Tibial nerve (tissue), 4 donors: ENCODE data around the gene MOB2. TPM values are rescaled to one million over a fixed set of nuclear protein-coding genes. Genes with fewer than 3 reads are reported as not detected.

Experiments used
- DNase-seq, 2 donors: peaks; one replicate each; pipeline ENCODE4 v3.0.0-alpha.2; 2019; ENCODE audit warnings: low spot score in 2 of 2
- H3K27ac ChIP-seq, 4 donors: fragments of 200-600 bp; sonication (generic) in 3 of 4; one replicate each; pipeline ENCODE4 v1.5.1; 2017 to 2019; ENCODE audit warnings: mild to moderate bottlenecking in 1 of 4
- H3K27me3 ChIP-seq, 2 donors: fragments of 200-600 bp; sonication (generic) in 1 of 2; one replicate each; pipeline versions ENCODE4 v1.5.1 to v1.6.0; 2017 to 2019
- H3K36me3 ChIP-seq, 3 donors: fragments of 200-600 bp; sonication (generic); one replicate each; pipeline ENCODE4 v1.5.1; 2018 to 2019
- H3K4me1 ChIP-seq, 4 donors: fragments of 200-600 bp; sonication (generic) in 3 of 4; one replicate each; pipeline ENCODE4 v1.5.1; 2017 to 2019
- H3K4me3 ChIP-seq, 4 donors: fragments of 200-600 bp; sonication (generic) in 3 of 4; one replicate each; pipeline ENCODE4 v1.5.1; 2017 to 2019; ENCODE audit warnings: mild to moderate bottlenecking in 1 of 4, moderate library complexity in 1 of 4
- H3K9me3 ChIP-seq, 4 donors: fragments of 200-600 bp; sonication (generic) in 3 of 4; one replicate each; pipeline ENCODE4 v1.5.1; 2017 to 2019
- CTCF ChIP-seq, 5 experiments: fragments of 200-600 bp in 3 of 5; fragments of 450-650 bp in 2 of 5; sonication (generic) in 3 of 5; IDR thresholded peaks; one replicate each; pipeline ENCODE4 v1.5.1; 2016 to 2019; ENCODE audit warnings: antibody characterized with exemption in 5 of 5, mild to moderate bottlenecking in 3 of 5, moderate library complexity in 2 of 5
- EP300 ChIP-seq, 2 donors: sonication (generic); formaldehyde crosslinking; IDR thresholded peaks; one replicate each; pipeline ENCODE4 v1.6.1; 2017; ENCODE audit warnings: antibody characterized with exemption in 2 of 2, mild to moderate bottlenecking in 1 of 2
- POLR2A ChIP-seq, 2 donors: fragments of 450-650 bp; IDR thresholded peaks; one replicate each; pipeline ENCODE4 v1.6.1; 2017; ENCODE audit warnings: antibody characterized with exemption in 2 of 2, mild to moderate bottlenecking in 2 of 2, moderate library complexity in 2 of 2
- WGBS, 2 donors: methylation state at CpG; one replicate each; pipeline ENCODE4 v1.1.5; 2018; 5-methylcytosine and 5-hydroxymethylcytosine counted together
- total RNA-seq, 4 donors: library from RNA; depleted of rRNA; stranded (reverse); fragments of >200 nt; gene quantifications; one replicate each; pipeline ENCODE4 v1.1.0, GENCODE V29; 2016

The MOB2 gene
- total RNA-seq, 4 donors from 2014 or later = 42.3 to 55.1 (median 46.9) TPM

- Histone ChIP-seq H3K9me3 (no peaks in the 10 kb centered on the region), H3K4me1 (peaks cover 0 to 69% (median 13%) of the 10 kb centered on the region in 4 donors), H3K4me3 (no peak overlapping the region), H3K27me3 (no peaks in the 10 kb centered on the region), H3K36me3 (peaks cover 0 to 20% (median 8%) of the 10 kb centered on the region in 3 donors), H3K27ac (no peak overlapping the region)
- WGBS, 2 donors = 55 to 63% methylated on average over 5 of the region's 5 CpGs
- DNase-seq = no peak
- no peak for TF ChIP-seq CTCF (IDR thresholded peaks at IDR 0.05)
Measured at GRCh38 chr11:1529774-1530173, 43.2 kb upstream of the MOB2 start.

- 86 to 92% methylated on average over 12 to 15 of the region's 17 CpGs for WGBS, 2 donors
- H3K4me3 ChIP-seq = no peak overlapping the region
- H3K4me1 ChIP-seq = peaks cover 0 to 64% (median 12%) of the 10 kb centered on the region in 4 donors
- H3K27me3 ChIP-seq = no peaks in the 10 kb centered on the region
- TF ChIP-seq EP300 (IDR thresholded peaks at IDR 0.05) = no peak
- no peaks in the 10 kb centered on the region for H3K9me3 ChIP-seq
- H3K27ac ChIP-seq = no peak overlapping the region
- DNase-seq = no peak
- peaks cover 0 to 20% (median 8%) of the 10 kb centered on the region in 3 donors for H3K36me3 ChIP-seq
Measured at GRCh38 chr11:1529286-1529685, 42.7 kb upstream of the MOB2 start.

- H3K4me3 ChIP-seq = no peak overlapping the region
- WGBS, 2 donors = 83 to 89% methylated on average over 10 of the region's 10 CpGs
- no peak for TF ChIP-seq POLR2A (IDR thresholded peaks at IDR 0.05)
- no peak for TF ChIP-seq EP300 (IDR thresholded peaks at IDR 0.05)
- TF ChIP-seq CTCF (IDR thresholded peaks at IDR 0.05) = no peak
- H3K27me3 ChIP-seq = no peaks in the 10 kb centered on the region
- peak overlapping the region in 1 of 4 donors; percentile 6 for H3K27ac ChIP-seq
- H3K36me3 ChIP-seq = peaks cover 0 to 20% (median 8%) of the 10 kb centered on the region in 3 donors
- no peaks in the 10 kb centered on the region for H3K9me3 ChIP-seq
- peaks cover 0 to 60% (median 12%) of the 10 kb centered on the region in 4 donors for H3K4me1 ChIP-seq
- DNase-seq = no peak
Measured at GRCh38 chr11:1528710-1529109, 42.1 kb upstream of the MOB2 start.

- Histone ChIP-seq H3K4me3 (no peak overlapping the region), H3K27me3 (no peaks in the 10 kb centered on the region), H3K27ac (peak overlapping the region in 1 of 4 donors; percentile 31), H3K36me3 (peaks cover 0 to 1% (median 0%) of the 10 kb centered on the region in 3 donors), H3K9me3 (no peaks in the 10 kb centered on the region), H3K4me1 (peaks cover 0 to 59% (median 7%) of the 10 kb centered on the region in 4 donors)
- WGBS, 2 donors = 74 to 80% methylated on average over 13 to 15 of the region's 15 CpGs
- no peak for DNase-seq
- TF ChIP-seq CTCF (IDR thresholded peaks at IDR 0.05) (no peak), EP300 (IDR thresholded peaks at IDR 0.05) (no peak), POLR2A (IDR thresholded peaks at IDR 0.05) (no peak)
Measured at GRCh38 chr11:1526785-1527184, 40.2 kb upstream of the MOB2 start.

- DNase-seq = no peak
- 80% methylated on average over 4 of the region's 4 CpGs for WGBS, 2 donors
- H3K4me1 ChIP-seq = peaks cover 0 to 72% (median 7%) of the 10 kb centered on the region in 4 donors
- no peaks in the 10 kb centered on the region for H3K9me3 ChIP-seq
- H3K27me3 ChIP-seq = no peaks in the 10 kb centered on the region
- H3K4me3 ChIP-seq = no peak overlapping the region
- no peak overlapping the region for H3K27ac ChIP-seq
- H3K36me3 ChIP-seq = peaks cover 0 to 3% (median 0%) of the 10 kb centered on the region in 3 donors
- TF ChIP-seq EP300 (IDR thresholded peaks at IDR 0.05) (no peak), CTCF (IDR thresholded peaks at IDR 0.05) (no peak), POLR2A (IDR thresholded peaks at IDR 0.05) (no peak)
Measured at GRCh38 chr11:1523779-1524178, 37.2 kb upstream of the MOB2 start.

GRCh38 chr11:1523077-1523476, 36.5 kb upstream of the MOB2 start:
- 83 to 85% methylated on average over 6 of the region's 6 CpGs for WGBS, 2 donors
- no peaks in the 10 kb centered on the region for H3K9me3 ChIP-seq
- H3K27me3 ChIP-seq = no peaks in the 10 kb centered on the region
- DNase-seq = no peak
- peaks cover 0 to 3% (median 0%) of the 10 kb centered on the region in 3 donors for H3K36me3 ChIP-seq
- H3K4me1 ChIP-seq = peaks cover 0 to 70% (median 7%) of the 10 kb centered on the region in 4 donors
- H3K4me3 ChIP-seq = no peak overlapping the region
- H3K27ac ChIP-seq = no peak overlapping the region
- TF ChIP-seq EP300 (IDR thresholded peaks at IDR 0.05) = no peak
- TF ChIP-seq CTCF (IDR thresholded peaks at IDR 0.05) = no peak
- no peak for TF ChIP-seq POLR2A (IDR thresholded peaks at IDR 0.05)
